ENCODE measurements around the gene ADAP1. TPM values are rescaled to one million over a fixed set of nuclear protein-coding genes. Genes with fewer than 3 reads are reported as not detected.

ADAP1 gene
- total and polyA plus RNA-seq, 8 donors = 10.9 to 41.2 (median 14.4) TPM

DNA sequence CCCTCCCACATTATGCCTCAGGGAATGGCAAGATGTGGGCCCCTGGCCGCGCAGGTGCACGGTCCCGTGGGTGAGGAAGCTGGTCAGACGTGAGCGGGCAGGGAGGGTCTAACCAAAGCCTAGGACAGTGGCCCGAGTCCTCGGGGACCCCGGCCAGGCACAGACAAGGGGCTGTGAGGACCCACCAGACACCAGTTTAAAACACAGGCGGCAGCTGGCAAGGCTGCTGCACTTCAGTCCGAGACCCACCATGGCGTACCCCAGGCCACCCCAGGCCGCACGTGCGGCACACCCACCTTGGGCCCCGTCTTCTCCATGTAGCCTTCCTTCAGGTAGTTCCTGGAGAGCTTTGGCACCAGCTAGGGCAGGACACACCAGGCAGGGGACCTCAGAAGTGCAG is 54.7 kb downstream of the ADAP1 start:
- peaks cover 0 to 22% (median 5%) of the 10 kb centered on the region in 3 donors for H3K36me3 ChIP-seq
- intact Hi-C loops (cut with DNase I) = loop anchor here in 1 of 3 donors (10.0 kb wide), 2 partner anchors 55 to 155 kb away; partner anchors contain the start of gene ADAP1

GRCh38 chr7:898855-899681 is 55.4 kb downstream of the ADAP1 start:
- no peak overlapping the region for H3K27ac ChIP-seq
- DNase-seq = peak in 2 of 6 donors; percentile 58 to 79
- H3K4me1 ChIP-seq = peaks cover 0 to 4% (median 0%) of the 10 kb centered on the region in 3 donors
- WGBS, 2 donors = 93% methylated on average over 50 to 54 of the region's 54 CpGs
- no peaks in the 10 kb centered on the region for H3K9me3 ChIP-seq
- ATAC-seq = no peak
- intact Hi-C loops (cut with DNase I) = no loop called here
- H3K36me3 ChIP-seq = peaks cover 0 to 29% (median 6%) of the 10 kb centered on the region in 3 donors
- H3K27me3 ChIP-seq = no peaks in the 10 kb centered on the region
- TF ChIP-seq, protein P1, sequence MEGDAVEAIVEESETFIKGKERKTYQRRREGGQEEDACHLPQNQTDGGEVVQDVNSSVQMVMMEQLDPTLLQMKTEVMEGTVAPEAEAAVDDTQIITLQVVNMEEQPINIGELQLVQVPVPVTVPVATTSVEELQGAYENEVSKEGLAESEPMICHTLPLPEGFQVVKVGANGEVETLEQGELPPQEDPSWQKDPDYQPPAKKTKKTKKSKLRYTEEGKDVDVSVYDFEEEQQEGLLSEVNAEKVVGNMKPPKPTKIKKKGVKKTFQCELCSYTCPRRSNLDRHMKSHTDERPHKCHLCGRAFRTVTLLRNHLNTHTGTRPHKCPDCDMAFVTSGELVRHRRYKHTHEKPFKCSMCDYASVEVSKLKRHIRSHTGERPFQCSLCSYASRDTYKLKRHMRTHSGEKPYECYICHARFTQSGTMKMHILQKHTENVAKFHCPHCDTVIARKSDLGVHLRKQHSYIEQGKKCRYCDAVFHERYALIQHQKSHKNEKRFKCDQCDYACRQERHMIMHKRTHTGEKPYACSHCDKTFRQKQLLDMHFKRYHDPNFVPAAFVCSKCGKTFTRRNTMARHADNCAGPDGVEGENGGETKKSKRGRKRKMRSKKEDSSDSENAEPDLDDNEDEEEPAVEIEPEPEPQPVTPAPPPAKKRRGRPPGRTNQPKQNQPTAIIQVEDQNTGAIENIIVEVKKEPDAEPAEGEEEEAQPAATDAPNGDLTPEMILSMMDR (IDR thresholded peaks at IDR 0.05) = no peak
- H3K4me3 ChIP-seq = no peak overlapping the region
- FAIRE-seq = no peak

More for the DNA sequence above, 54.7 kb downstream of the ADAP1 start:
- Histone ChIP-seq H3K27me3 (no peaks in the 10 kb centered on the region), H3K27ac (no peak overlapping the region), H3K9me3 (no peaks in the 10 kb centered on the region), H3K4me3 (no peak overlapping the region), H3K4me1 (peaks cover 0 to 4% (median 0%) of the 10 kb centered on the region in 3 donors)
- WGBS, 2 donors = 94 to 95% methylated on average over 16 of the region's 16 CpGs
- peak in 1 of 6 donors; percentile 40 for DNase-seq
- no peak for FAIRE-seq
- TF ChIP-seq, protein P1 (IDR thresholded peaks at IDR 0.05) = no peak
- ATAC-seq = no peak

DNA sequence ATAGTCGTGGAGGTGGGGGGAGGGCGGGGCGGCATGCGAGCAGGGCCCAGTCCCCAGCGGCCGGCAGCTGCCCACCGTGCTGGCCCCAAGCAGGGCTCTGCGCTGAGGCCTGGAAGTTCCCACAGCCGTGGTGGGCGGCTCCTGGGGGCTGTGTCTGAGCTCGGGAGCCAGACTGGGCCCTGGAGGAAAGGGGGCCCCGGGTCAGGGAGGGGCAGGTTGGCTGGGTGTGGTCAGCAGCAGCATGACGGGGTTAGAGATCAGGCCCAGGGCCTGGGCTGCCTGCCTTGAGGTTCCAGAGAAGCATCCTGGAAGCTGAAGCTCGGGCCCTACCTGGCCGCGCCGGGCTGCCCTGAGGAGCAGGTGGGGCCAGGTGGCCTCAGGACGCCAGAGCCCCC is 56.0 kb downstream of the ADAP1 start:
- H3K4me1 ChIP-seq = peaks cover 0 to 4% (median 0%) of the 10 kb centered on the region in 3 donors
- TF ChIP-seq, protein P1 (IDR thresholded peaks at IDR 0.05) = no peak
- no peaks in the 10 kb centered on the region for H3K27me3 ChIP-seq
- WGBS, 2 donors = 89 to 92% methylated on average over 18 of the region's 18 CpGs
- H3K36me3 ChIP-seq = peaks cover 0 to 35% (median 10%) of the 10 kb centered on the region in 3 donors
- no peaks in the 10 kb centered on the region for H3K9me3 ChIP-seq
- no peak for ATAC-seq
- DNase-seq = peak in 1 of 6 donors; percentile 75
- H3K27ac ChIP-seq = no peak overlapping the region
- intact Hi-C loops (cut with DNase I) = no loop called here
- H3K4me3 ChIP-seq = no peak overlapping the region
- FAIRE-seq = no peak

DNA sequence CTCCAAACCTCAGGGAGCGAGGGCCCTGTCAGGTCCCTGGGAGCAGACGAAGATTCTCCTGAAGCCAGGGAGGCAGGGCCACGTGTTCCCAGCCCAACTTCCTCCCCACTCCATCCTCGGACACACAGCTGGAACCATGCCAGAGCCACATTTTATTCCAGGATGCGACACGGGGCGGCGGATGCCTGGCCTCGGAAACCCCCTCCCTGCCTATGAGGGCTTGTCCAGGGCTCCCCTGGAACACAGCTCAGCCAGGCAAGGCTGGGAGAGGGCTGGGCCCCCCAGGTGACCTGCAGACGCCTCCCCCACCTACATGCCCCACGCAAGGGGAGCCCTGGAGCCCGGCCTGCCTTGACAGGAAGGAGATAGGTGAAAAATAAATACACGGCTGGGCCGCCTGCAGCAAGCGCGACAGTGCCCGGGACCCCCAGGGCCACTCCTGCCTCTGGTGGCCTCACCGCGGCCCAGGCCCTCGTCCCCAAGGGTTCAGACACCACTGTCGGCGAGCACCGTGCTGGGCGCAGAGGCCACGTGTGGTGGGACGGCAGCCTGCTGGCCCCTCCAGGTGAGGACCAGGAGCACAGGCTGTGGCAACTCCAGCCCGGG is 56.6 kb downstream of the ADAP1 start:
- ATAC-seq = peak in 3 of 4 donors; percentile 6 to 11 (median 7)
- peak in 2 of 6 donors; percentile 57 to 82 for DNase-seq
- Histone ChIP-seq H3K4me3 (no peak overlapping the region), H3K27ac (no peak overlapping the region), H3K36me3 (peaks cover 0 to 35% (median 10%) of the 10 kb centered on the region in 3 donors), H3K9me3 (no peaks in the 10 kb centered on the region), H3K4me1 (peaks cover 0 to 4% (median 0%) of the 10 kb centered on the region in 3 donors), H3K27me3 (no peaks in the 10 kb centered on the region)
- intact Hi-C loops (cut with DNase I) = no loop called here
- TF ChIP-seq, protein P1 (IDR thresholded peaks at IDR 0.05) = no peak
- FAIRE-seq = no peak
- 70 to 78% methylated on average over 27 of the region's 27 CpGs for WGBS, 2 donors
